H1 (cell line): ENCODE data around the gene PIANP. TPM values are rescaled to one million over a fixed set of nuclear protein-coding genes. Genes with fewer than 3 reads are reported as not detected.

ENCODE experiments used
- BRCA1 ChIP-seq: IDR thresholded peaks from 2 replicates; pipeline ENCODE4 v1.6.1; 2012; ENCODE audit warnings: low read depth, low read length, improper control_type of control experiment
- CHD2 ChIP-seq: IDR thresholded peaks from 2 replicates; pipeline ENCODE4 v1.6.1; 2012; ENCODE audit warnings: low read length, improper control_type of control experiment
- CREB1 ChIP-seq: IDR thresholded peaks from 2 replicates; pipeline ENCODE4 v1.6.1; 2012; ENCODE audit warnings: inconsistent platforms
- FOSL1 ChIP-seq: IDR thresholded peaks from 2 replicates; pipeline ENCODE4 v1.6.1; 2011; ENCODE audit warnings: mild to moderate bottlenecking, low read depth, low read length, moderate library complexity; ENCODE audit not compliant: insufficient read depth
- SIRT6 ChIP-seq: IDR thresholded peaks from one replicate; pipeline ENCODE4 v1.7.1; 2012; ENCODE audit warnings: low read length, inconsistent platforms
- polyA plus RNA-seq, 7 experiments: library from polyadenylated mRNA; depleted of rRNA in 3 of 7; stranded (reverse) in 5 of 7; unstranded in 2 of 7; fragments of >200 nt in 5 of 7; fragments of 200-250 nt in 2 of 7; gene quantifications; 1 replicate in 5 of 7; 2 replicates in 1 of 7; 4 replicates in 1 of 7; pipeline versions ENCODE4 v1.2.1 to v1.2.3, GENCODE V29; 2011 to 2013; ENCODE audit warnings: missing spikeins in 2 of 7, mixed read lengths in 2 of 7
- total RNA-seq: library from RNA; stranded (reverse); fragmentation: NEBNext Ultra II Directional; extraction: Animal tissue kit (Norgen Biotek cat#: 25700); gene quantifications from 2 replicates; pipeline ENCODE4 v1.2.1, GENCODE V29; 2021

The PIANP gene
- total and polyA plus RNA-seq, 2 of the 8 experiments (the other 6 are each of a cell fraction or from before 2014, with no cell fraction given) = 6.3 to 9.8 TPM

DNA sequence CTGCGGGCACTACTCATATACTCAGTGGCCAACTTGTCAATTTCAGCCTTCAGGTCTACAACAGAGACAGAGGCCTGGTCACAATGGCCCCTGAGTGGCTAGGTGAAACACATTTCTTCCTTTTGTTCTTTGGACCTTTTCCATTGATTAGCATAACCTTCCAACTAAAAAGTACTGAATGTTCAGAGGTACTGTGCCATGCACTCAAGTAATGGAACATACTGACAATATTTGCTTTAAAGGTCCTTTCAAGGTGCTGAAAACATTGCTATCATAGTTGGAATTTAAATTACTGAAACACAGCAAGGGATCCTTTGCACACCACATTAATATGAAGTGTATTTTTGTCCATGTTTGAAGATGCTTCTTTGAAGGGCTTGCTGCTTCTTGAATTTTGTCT, 47.3 kb downstream of the PIANP start (continued):
- no peak for TF ChIP-seq BRCA1
- no peak for TF ChIP-seq SIRT6
- TF ChIP-seq CHD2 = no peak
- TF ChIP-seq CREB1 = no peak
- no peak for TF ChIP-seq FOSL1
